Panc1 (cell line): ENCODE data around the gene SYNE1. TPM values are rescaled to one million over a fixed set of nuclear protein-coding genes. Genes with fewer than 3 reads are reported as not detected.
A peak's percentile ranks its signal among the peaks of the same experiment; 100 is the strongest.
"Not testable (repeated sequence)": the region's sequence is repeated elsewhere in the genome, so short reads cannot be mapped to it uniquely, and the experiment has no call there.

ENCODE experiments used
- ATAC-seq: fragments of 200-7000 bp; cut with Tn5 transposase; 2 replicates; pipeline ENCODE4 v1.9.1; 2020; ENCODE audit warnings: mild to moderate bottlenecking, moderate library complexity
- BruUV-seq: library from RNA; stranded (reverse); fragments of 400-500 nt; replicated peaks from 2 replicates; lab custom pipeline; 2021; lab: Mats Ljungman, UMichigan
- CTCF ChIA-PET: fragments of 300-600 bp; sonication (Branson Sonifier 250); formaldehyde crosslinking; loops from one replicate; lab custom pipeline; 2022; ENCODE audit warnings: antibody characterized with exemption; lab: Charles Lee
- POLR2A ChIA-PET: fragments of 300-600 bp; sonication (Branson Sonifier 250); formaldehyde crosslinking; loops from one replicate; lab custom pipeline; 2022; ENCODE audit warnings: antibody characterized with exemption; lab: Charles Lee
- DNase-seq: peaks from one replicate; pipeline ENCODE4 v3.0.0-alpha.2; 2010; ENCODE audit warnings: low read depth, low spot score
- H3K27ac ChIP-seq: 2 replicates; pipeline ENCODE4 v1.5.1; 2011; ENCODE audit warnings: mild to moderate bottlenecking, low read length, inconsistent platforms
- H3K27me3 ChIP-seq: fragments of 200-500 bp; sonication (Bioruptor generic); 2 replicates; pipeline ENCODE4 v1.6.0; 2014; ENCODE audit warnings: low read length, inconsistent platforms; ENCODE audit not compliant: control insufficient read depth, insufficient read depth
- H3K36me3 ChIP-seq: fragments of 200-500 bp; sonication (Bioruptor generic); 2 replicates; pipeline ENCODE4 v1.5.1; 2014; ENCODE audit warnings: inconsistent platforms, mild to moderate bottlenecking, low read length, moderate library complexity; ENCODE audit not compliant: control insufficient read depth, insufficient read depth
- H3K4me1 ChIP-seq: 2 replicates; pipeline ENCODE4 v1.5.1; 2011; ENCODE audit warnings: inconsistent platforms, mild to moderate bottlenecking, low read length, moderate library complexity; ENCODE audit not compliant: control insufficient read depth, insufficient read depth
- H3K4me3 ChIP-seq, 2 experiments: 2 replicates each; pipeline ENCODE4 v1.5.1; 2011 to 2012; ENCODE audit warnings: low read depth in 2 of 2, low read length in 2 of 2, mild to moderate bottlenecking in 2 of 2, inconsistent platforms in 1 of 2, moderate library complexity in 1 of 2
- H3K9me3 ChIP-seq: fragments of 200-500 bp; sonication (Bioruptor generic); 2 replicates; pipeline ENCODE4 v1.5.1; 2014; ENCODE audit warnings: low read depth, mild to moderate bottlenecking, inconsistent platforms, low read length, moderate library complexity; ENCODE audit not compliant: control insufficient read depth, insufficient read depth
- CTCF ChIP-seq: fragments of 450-650 bp; IDR thresholded peaks from 2 replicates; pipeline ENCODE4 v1.5.1; 2017; ENCODE audit warnings: mild to moderate bottlenecking
- POLR2AphosphoS5 ChIP-seq: IDR thresholded peaks from 2 replicates; pipeline ENCODE4 v1.6.1; 2012; ENCODE audit warnings: mild to moderate bottlenecking, low read depth, low read length, moderate library complexity
- SIN3A ChIP-seq: IDR thresholded peaks from 2 replicates; pipeline ENCODE4 v1.6.1; 2012; ENCODE audit warnings: low read depth, mild to moderate bottlenecking, low read length, moderate library complexity, borderline replicate concordance; ENCODE audit not compliant: insufficient read depth
- TCF7L2 ChIP-seq: IDR thresholded peaks from 2 replicates; pipeline ENCODE4 v1.6.1; 2011; ENCODE audit warnings: mild to moderate bottlenecking, low read depth, low read length, inconsistent platforms
- in situ Hi-C: cut with HindIII; loops from 2 replicates; pipeline ENCODE4 v1.10.0; 2016; ENCODE audit warnings: low sequenced_read_pairs, low pct_unique_long_range_greater_than_20kb
- intact Hi-C: fragments of 100-400 bp; cut with micrococcal nuclease; formaldehyde crosslinking; loops from one replicate; pipeline ENCODE4 v1.10.0; 2022; ENCODE audit not compliant: unreplicated experiment
- total RNA-seq: library from RNA; stranded (reverse); gene quantifications from one replicate; pipeline ENCODE4 v1.2.1, GENCODE V29; 2021; ENCODE audit not compliant: unreplicated experiment
- TF ChIP-seq, protein P1 (sequence below), 2 experiments: IDR thresholded peaks; 2 replicates each; pipeline ENCODE4 v1.6.1; 2011 to 2012; ENCODE audit warnings: low read depth in 2 of 2, control low read depth in 1 of 2, low read length in 1 of 2, mild to moderate bottlenecking in 1 of 2, moderate library complexity in 1 of 2; ENCODE audit not compliant: insufficient read depth in 1 of 2

The SYNE1 gene
- total RNA-seq, 1 experiment from 2014 or later = 3.2 TPM

GRCh38 chr6:152138344-152138743 is 498.8 kb downstream of the SYNE1 start:
- H3K4me3 ChIP-seq, intact Hi-C loops, H3K27ac ChIP-seq, H3K27me3 ChIP-seq, POLR2A ChIA-PET, H3K4me1 ChIP-seq, ATAC-seq, in situ Hi-C loops, BruUV-seq, H3K9me3 ChIP-seq, CTCF ChIA-PET, DNase-seq, H3K36me3 ChIP-seq: not testable (repeated sequence)

- Histone ChIP-seq H3K36me3 (no peaks in the 10 kb centered on the region), H3K27me3 (no peaks in the 10 kb centered on the region), H3K4me1 (no peaks in the 10 kb centered on the region), H3K27ac (no peak overlapping the region), H3K4me3 (no peak overlapping the region), H3K9me3 (no peaks in the 10 kb centered on the region)
- in situ Hi-C loops = no loop called here
- intact Hi-C loops = no loop called here
- no peak for DNase-seq
- BruUV-seq = no TSS peak
- CTCF ChIA-PET = no interaction called here
- ATAC-seq = no peak
- TF ChIP-seq, protein P1, sequence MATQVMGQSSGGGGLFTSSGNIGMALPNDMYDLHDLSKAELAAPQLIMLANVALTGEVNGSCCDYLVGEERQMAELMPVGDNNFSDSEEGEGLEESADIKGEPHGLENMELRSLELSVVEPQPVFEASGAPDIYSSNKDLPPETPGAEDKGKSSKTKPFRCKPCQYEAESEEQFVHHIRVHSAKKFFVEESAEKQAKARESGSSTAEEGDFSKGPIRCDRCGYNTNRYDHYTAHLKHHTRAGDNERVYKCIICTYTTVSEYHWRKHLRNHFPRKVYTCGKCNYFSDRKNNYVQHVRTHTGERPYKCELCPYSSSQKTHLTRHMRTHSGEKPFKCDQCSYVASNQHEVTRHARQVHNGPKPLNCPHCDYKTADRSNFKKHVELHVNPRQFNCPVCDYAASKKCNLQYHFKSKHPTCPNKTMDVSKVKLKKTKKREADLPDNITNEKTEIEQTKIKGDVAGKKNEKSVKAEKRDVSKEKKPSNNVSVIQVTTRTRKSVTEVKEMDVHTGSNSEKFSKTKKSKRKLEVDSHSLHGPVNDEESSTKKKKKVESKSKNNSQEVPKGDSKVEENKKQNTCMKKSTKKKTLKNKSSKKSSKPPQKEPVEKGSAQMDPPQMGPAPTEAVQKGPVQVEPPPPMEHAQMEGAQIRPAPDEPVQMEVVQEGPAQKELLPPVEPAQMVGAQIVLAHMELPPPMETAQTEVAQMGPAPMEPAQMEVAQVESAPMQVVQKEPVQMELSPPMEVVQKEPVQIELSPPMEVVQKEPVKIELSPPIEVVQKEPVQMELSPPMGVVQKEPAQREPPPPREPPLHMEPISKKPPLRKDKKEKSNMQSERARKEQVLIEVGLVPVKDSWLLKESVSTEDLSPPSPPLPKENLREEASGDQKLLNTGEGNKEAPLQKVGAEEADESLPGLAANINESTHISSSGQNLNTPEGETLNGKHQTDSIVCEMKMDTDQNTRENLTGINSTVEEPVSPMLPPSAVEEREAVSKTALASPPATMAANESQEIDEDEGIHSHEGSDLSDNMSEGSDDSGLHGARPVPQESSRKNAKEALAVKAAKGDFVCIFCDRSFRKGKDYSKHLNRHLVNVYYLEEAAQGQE (IDR thresholded peaks at IDR 0.05; ENCODE audit: insufficient read depth in 1 of 2, low read depth in 2 of 2, low read length in 1 of 2) = no peak
- TF ChIP-seq SIN3A (no peak), TCF7L2 (no peak), CTCF (no peak), POLR2AphosphoS5 (no peak)
- POLR2A ChIA-PET = no interaction called here
Measured at GRCh38 chr6:152136449-152136825, 500.7 kb downstream of the SYNE1 start.

DNA sequence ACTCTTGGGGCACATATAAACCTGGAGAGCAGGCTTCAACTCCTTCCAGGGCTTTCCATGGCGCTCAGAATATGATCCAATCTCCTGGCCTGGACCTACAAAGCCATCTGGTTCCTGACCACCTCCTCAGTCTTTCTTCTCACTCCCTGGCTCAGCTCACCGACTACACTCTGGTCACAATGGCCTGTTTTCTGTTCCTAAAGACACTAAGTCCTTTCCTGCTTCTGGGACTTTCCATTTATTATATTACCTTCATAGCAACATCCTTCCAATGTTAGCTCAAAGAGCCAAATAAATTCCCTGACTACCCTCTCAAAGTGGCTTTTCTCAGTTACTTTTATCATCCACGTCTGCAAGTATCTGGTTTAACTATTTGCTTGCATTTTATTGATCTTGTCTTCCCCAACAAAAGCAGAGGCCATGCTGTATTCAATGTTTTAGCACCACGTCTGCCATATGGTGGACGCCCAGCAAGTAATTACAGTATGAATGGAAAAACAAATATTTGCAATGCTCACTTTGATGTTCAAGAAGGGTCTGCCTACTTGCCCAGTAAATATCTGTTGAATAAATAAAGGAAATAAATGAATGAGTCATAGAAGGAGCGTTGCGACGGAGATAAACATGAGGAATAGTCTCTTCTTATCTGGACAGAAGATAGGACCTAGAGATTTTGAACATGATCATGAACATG is 501.3 kb downstream of the SYNE1 start:
- H3K36me3 ChIP-seq = no peaks in the 10 kb centered on the region
- H3K4me3 ChIP-seq = no peak overlapping the region
- no TSS peak for BruUV-seq
- TF ChIP-seq CTCF (no peak), SIN3A (no peak), POLR2AphosphoS5 (no peak), TCF7L2 (no peak)
- TF ChIP-seq, protein P1 (IDR thresholded peaks at IDR 0.05; ENCODE audit: insufficient read depth in 1 of 2, low read depth in 2 of 2, low read length in 1 of 2) = no peak
- POLR2A ChIA-PET = no interaction called here
- DNase-seq (peak; percentile 12), ATAC-seq (no peak)
- H3K4me1 ChIP-seq = no peaks in the 10 kb centered on the region
- CTCF ChIA-PET = no interaction called here
- no peaks in the 10 kb centered on the region for H3K27me3 ChIP-seq
- H3K9me3 ChIP-seq = no peaks in the 10 kb centered on the region
- intact Hi-C loops = no loop called here
- in situ Hi-C loops = no loop called here
- no peak overlapping the region for H3K27ac ChIP-seq
